CD14-positive monocyte (primary cell): ENCODE measurements around the gene RP9. TPM values are rescaled to one million over a fixed set of nuclear protein-coding genes. Genes with fewer than 3 reads are reported as not detected.
A peak's percentile ranks its signal among the peaks of the same experiment; 100 is the strongest.

Experiments
- DNase-seq, 3 donors: peaks; one replicate each; pipeline ENCODE4 v3.0.0-alpha.2; 2011 to 2022
- H2AFZ ChIP-seq: 2 replicates; pipeline ENCODE4 v1.6.0; 2012; ENCODE audit warnings: mild to moderate bottlenecking, low read depth, low read length, inconsistent platforms; ENCODE audit not compliant: insufficient read depth, poor library complexity, severe bottlenecking
- H3K27ac ChIP-seq, 2 donors: 1 replicate in 1 of 2; 2 replicates in 1 of 2; pipeline ENCODE4 v1.5.1; 2012 to 2013; ENCODE audit warnings: low read length in 2 of 2, control low read depth in 1 of 2, inconsistent platforms in 1 of 2, low read depth in 1 of 2, mild to moderate bottlenecking in 1 of 2
- H3K27me3 ChIP-seq, 2 donors: one replicate each; pipeline versions ENCODE4 v1.6.0 to v1.6.1; 2011 to 2013; ENCODE audit warnings: low read length in 2 of 2; ENCODE audit not compliant: control insufficient read depth in 2 of 2, insufficient read depth in 2 of 2
- H3K36me3 ChIP-seq, 2 donors: replicated peaks in 1 of 2; 1 replicate in 1 of 2; 2 replicates in 1 of 2; pipeline versions ENCODE4 v1.5.1 to v1.6.1; 2012 to 2013; ENCODE audit warnings: low read length in 2 of 2, control low read depth in 1 of 2, inconsistent platforms in 1 of 2, mild to moderate bottlenecking in 1 of 2; ENCODE audit not compliant: insufficient read depth in 2 of 2, control insufficient read depth in 1 of 2
- H3K4me1 ChIP-seq, 2 donors: 1 replicate in 1 of 2; 2 replicates in 1 of 2; pipeline versions ENCODE4 v1.5.1 to v1.6.1; 2012 to 2013; ENCODE audit warnings: low read length in 2 of 2, control low read depth in 1 of 2, inconsistent platforms in 1 of 2, mild to moderate bottlenecking in 1 of 2, moderate library complexity in 1 of 2; ENCODE audit not compliant: insufficient read depth in 2 of 2, control insufficient read depth in 1 of 2
- H3K4me2 ChIP-seq: replicated peaks from 2 replicates; pipeline ENCODE3; 2012; ENCODE audit warnings: low read length, moderate library complexity, mild to moderate bottlenecking; ENCODE audit not compliant: poor library complexity, severe bottlenecking; ENCODE audit errors: extremely low read depth
- H3K4me3 ChIP-seq, 3 experiments: fragments of 200-600 bp in 1 of 3; sonication (generic) in 1 of 3; replicated peaks in 1 of 3; 1 replicate in 2 of 3; 2 replicates in 1 of 3; pipeline ENCODE4 v1.5.1; 2011 to 2013; ENCODE audit warnings: low read length in 3 of 3, mild to moderate bottlenecking in 3 of 3, control low read depth in 2 of 3, low read depth in 2 of 3, inconsistent platforms in 1 of 3, moderate library complexity in 1 of 3
- H3K79me2 ChIP-seq: 2 replicates; pipeline ENCODE4 v1.6.0; 2012; ENCODE audit warnings: mild to moderate bottlenecking, control low read depth, inconsistent platforms, low read length, moderate library complexity; ENCODE audit not compliant: insufficient read depth
- H3K9ac ChIP-seq: 2 replicates; pipeline ENCODE4 v1.6.0; 2017; ENCODE audit warnings: low read length, mild to moderate bottlenecking; ENCODE audit not compliant: insufficient read depth, poor library complexity, severe bottlenecking
- H3K9me3 ChIP-seq, 2 donors: replicated peaks in 1 of 2; 1 replicate in 1 of 2; 2 replicates in 1 of 2; pipeline versions ENCODE4 v1.5.1 to v1.6.1; 2012 to 2013; ENCODE audit warnings: low read length in 2 of 2, control low read depth in 1 of 2; ENCODE audit not compliant: control insufficient read depth in 1 of 2, insufficient read depth in 1 of 2
- H4K20me1 ChIP-seq: 2 replicates; pipeline ENCODE4 v1.6.0; 2012; ENCODE audit warnings: mild to moderate bottlenecking, low read length, control low read depth, moderate library complexity; ENCODE audit not compliant: insufficient read depth
- H3K27ac Mint-ChIP-seq, 7 donors: one replicate each; pipeline ENCODE4 v1.8.0; 2020; ENCODE audit warnings: mild to moderate bottlenecking in 7 of 7, mixed read lengths in 7 of 7, moderate library complexity in 6 of 7, inconsistent platforms in 2 of 7
- H3K27me3 Mint-ChIP-seq, 3 donors: one replicate each; pipeline ENCODE4 v1.8.0; 2021 to 2022; ENCODE audit warnings: low read depth in 3 of 3, mild to moderate bottlenecking in 3 of 3, mixed read lengths in 3 of 3, moderate library complexity in 3 of 3, inconsistent platforms in 1 of 3
- H3K36me3 Mint-ChIP-seq, 2 donors: one replicate each; pipeline ENCODE4 v1.8.0; 2020; ENCODE audit warnings: mixed read lengths in 2 of 2, inconsistent platforms in 1 of 2, mild to moderate bottlenecking in 1 of 2
- H3K4me1 Mint-ChIP-seq: one replicate; pipeline ENCODE4 v1.8.0; 2020; ENCODE audit warnings: mild to moderate bottlenecking, mixed read lengths
- H3K4me3 Mint-ChIP-seq, 2 donors: one replicate each; pipeline ENCODE4 v1.8.0; 2020; ENCODE audit warnings: mild to moderate bottlenecking in 2 of 2, mixed read lengths in 2 of 2, moderate library complexity in 1 of 2
- H3K9me3 Mint-ChIP-seq, 7 donors: one replicate each; pipeline ENCODE4 v1.8.0; 2020 to 2022; ENCODE audit warnings: mixed read lengths in 7 of 7, mild to moderate bottlenecking in 6 of 7, moderate library complexity in 6 of 7, inconsistent platforms in 2 of 7
- CTCF ChIP-seq: fragments of 200-600 bp; IDR thresholded peaks from one replicate; pipeline ENCODE4 v1.8.0; 2022; ENCODE audit warnings: antibody characterized with exemption, mild to moderate bottlenecking
- WGBS: methylation state at CpG from one replicate; pipeline ENCODE4 v1.1.5; 2013; ENCODE audit warnings: missing lambda C conversion rate; ENCODE audit not compliant: insufficient coverage; 5-methylcytosine and 5-hydroxymethylcytosine counted together
- intact Hi-C, 2 donors: fragments of 100-400 bp; cut with micrococcal nuclease; formaldehyde crosslinking; loops; one replicate each; pipeline versions ENCODE4 v1.15.0 to v1.15.1; 2023
- polyA plus RNA-seq, 3 donors: library from polyadenylated mRNA; depleted of rRNA in 1 of 3; unstranded in 2 of 3; stranded (reverse) in 1 of 3; fragments of 300-500 nt in 2 of 3; fragments of >200 nt in 1 of 3; fragmentation: Illumina TruSeq in 2 of 3; gene quantifications; 1 replicate in 2 of 3; 2 replicates in 1 of 3; pipeline ENCODE4 v1.2.3, GENCODE V29; 2012 to 2021

Gene RP9
- polyA plus RNA-seq, 3 donors: 6.5 to 12.7 (median 8.7) TPM

GRCh38 chr7:33076737-33077136, 32.5 kb downstream of the RP9 start:
- Histone ChIP-seq H3K4me1 (no peaks in the 10 kb centered on the region), H3K27me3 (peaks cover 4 to 6% of the 10 kb centered on the region in 2 donors), H3K4me2 (no peak overlapping the region), H3K27ac (no peak overlapping the region), H4K20me1 (no peaks in the 10 kb centered on the region), H2AFZ (no peak overlapping the region), H3K79me2 (no peaks in the 10 kb centered on the region), H3K4me3 (no peak overlapping the region), H3K9me3 (no peaks in the 10 kb centered on the region), H3K36me3 (no peaks in the 10 kb centered on the region), H3K9ac (no peak overlapping the region)
- peaks cover 0 to 6% (median 2%) of the 10 kb centered on the region in 7 donors for H3K9me3 Mint-ChIP-seq
- no CpG with 5 or more reads among the region's 3 CpGs for WGBS
- peaks cover 0 to 19% (median 6%) of the 10 kb centered on the region in 3 donors for H3K27me3 Mint-ChIP-seq
- no peak for DNase-seq
- intact Hi-C loops: no loop called here
- H3K4me3 Mint-ChIP-seq: no peak overlapping the region
- no peaks in the 10 kb centered on the region for H3K4me1 Mint-ChIP-seq
- no peaks in the 10 kb centered on the region for H3K36me3 Mint-ChIP-seq
- no peak overlapping the region for H3K27ac Mint-ChIP-seq
- TF ChIP-seq CTCF: no peak

GRCh38 chr7:33075818-33076518, 33.2 kb downstream of the RP9 start:
- WGBS: 100% methylated on average over 1 of the region's 3 CpGs
- peaks cover 4 to 6% of the 10 kb centered on the region in 2 donors for H3K27me3 ChIP-seq
- H3K4me3 ChIP-seq: no peak overlapping the region
- H3K9ac ChIP-seq: no peak overlapping the region
- Mint-ChIP-seq H3K4me3 (peak overlapping the region in 1 of 2 donors; percentile 54), H3K27ac (no peak overlapping the region), H3K36me3 (no peaks in the 10 kb centered on the region), H3K9me3 (peaks cover 3 to 14% (median 5%) of the 10 kb centered on the region in 7 donors), H3K27me3 (peaks cover 0 to 19% (median 6%) of the 10 kb centered on the region in 3 donors), H3K4me1 (no peaks in the 10 kb centered on the region)
- no peaks in the 10 kb centered on the region for H4K20me1 ChIP-seq
- intact Hi-C loops: no loop called here
- no peaks in the 10 kb centered on the region for H3K36me3 ChIP-seq
- no peak for DNase-seq
- H3K9me3 ChIP-seq: peaks cover under 1 to 2% of the 10 kb centered on the region in 2 donors
- H3K4me2 ChIP-seq: no peak overlapping the region
- H3K4me1 ChIP-seq: no peaks in the 10 kb centered on the region
- no peak overlapping the region for H2AFZ ChIP-seq
- no peak for TF ChIP-seq CTCF
- H3K79me2 ChIP-seq: no peaks in the 10 kb centered on the region
- H3K27ac ChIP-seq: no peak overlapping the region
